Breast epithelium (tissue), 4 donors: ENCODE measurements around the gene TIE1. TPM values are rescaled to one million over a fixed set of nuclear protein-coding genes. Genes with fewer than 3 reads are reported as not detected.

Source experiments
- DNase-seq, 2 donors: peaks; one replicate each; pipeline ENCODE4 v3.0.0-alpha.2; 2019; ENCODE audit warnings: low spot score in 2 of 2
- H3K27ac ChIP-seq, 2 donors: fragments of 200-600 bp; sonication (generic) in 1 of 2; one replicate each; pipeline ENCODE4 v1.5.1; 2016 to 2019; ENCODE audit warnings: mild to moderate bottlenecking in 1 of 2
- H3K27me3 ChIP-seq, 2 donors: fragments of 200-600 bp; sonication (generic) in 1 of 2; one replicate each; pipeline versions ENCODE4 v1.5.1 to v1.6.0; 2017 to 2019; ENCODE audit warnings: control low read depth in 1 of 2, mild to moderate bottlenecking in 1 of 2
- H3K36me3 ChIP-seq: fragments of 200-600 bp; one replicate; pipeline ENCODE4 v1.5.1; 2019
- H3K4me1 ChIP-seq, 2 donors: fragments of 200-600 bp; sonication (generic); one replicate each; pipeline ENCODE4 v1.5.1; 2016 to 2019; ENCODE audit warnings: control low read depth in 1 of 2
- H3K4me3 ChIP-seq, 3 donors: fragments of 200-600 bp; sonication (generic); 1 replicate in 2 of 3; 2 replicates in 1 of 3; pipeline ENCODE4 v1.5.1; 2016 to 2019; ENCODE audit warnings: mild to moderate bottlenecking in 3 of 3, moderate library complexity in 2 of 3
- H3K9me3 ChIP-seq, 2 donors: fragments of 200-600 bp; sonication (generic) in 1 of 2; one replicate each; pipeline ENCODE4 v1.5.1; 2016 to 2019; ENCODE audit warnings: control low read depth in 1 of 2
- CTCF ChIP-seq, 3 donors: fragments of 450-650 bp; IDR thresholded peaks; one replicate each; pipeline ENCODE4 v1.5.1; 2016 to 2017; ENCODE audit warnings: antibody characterized with exemption in 3 of 3, mild to moderate bottlenecking in 3 of 3, moderate library complexity in 3 of 3
- POLR2A ChIP-seq: fragments of 450-650 bp; IDR thresholded peaks from one replicate; pipeline ENCODE4 v1.6.1; 2016; ENCODE audit warnings: antibody characterized with exemption, mild to moderate bottlenecking, moderate library complexity
- POLR2AphosphoS5 ChIP-seq, 3 donors: sonication (generic); formaldehyde crosslinking; IDR thresholded peaks; one replicate each; pipeline ENCODE4 v1.6.1; 2017; ENCODE audit warnings: antibody characterized with exemption in 3 of 3
- intact Hi-C: fragments of 100-400 bp; cut with DNase I; formaldehyde crosslinking; loops from one replicate; pipeline ENCODE4 v1.15.1; 2023; ENCODE audit warnings: low total_unique reads
- total RNA-seq, 3 donors: library from RNA; depleted of rRNA; stranded (reverse); fragments of >200 nt; gene quantifications; one replicate each; pipeline ENCODE4 v1.1.0, GENCODE V29; 2016

The TIE1 gene
- total RNA-seq, 3 donors from 2014 or later = 9.4 to 39.0 (median 24.2) TPM

- no peak for TF ChIP-seq POLR2A
- no peak for TF ChIP-seq POLR2AphosphoS5 (IDR thresholded peaks at IDR 0.05)
- no peak for TF ChIP-seq CTCF (IDR thresholded peaks at IDR 0.05)
- no peak overlapping the region for H3K27ac ChIP-seq
- no peak overlapping the region for H3K4me3 ChIP-seq
- H3K27me3 ChIP-seq = no peaks in the 10 kb centered on the region
- intact Hi-C loops = no loop called here
- H3K36me3 ChIP-seq = no peaks in the 10 kb centered on the region
- no peaks in the 10 kb centered on the region for H3K9me3 ChIP-seq
- no peaks in the 10 kb centered on the region for H3K4me1 ChIP-seq
- peak in 1 of 2 donors; percentile 30 for DNase-seq
Observed at GRCh38 chr1:43315963-43316737, 15.4 kb downstream of the TIE1 start.

- no peaks in the 10 kb centered on the region for H3K36me3 ChIP-seq
Observed at GRCh38 chr1:43316738-43317520, 16.1 kb downstream of the TIE1 start.

GRCh38 chr1:43317817-43318471 is 17.2 kb downstream of the TIE1 start:
- Histone ChIP-seq H3K4me3 (no peak overlapping the region), H3K27ac (no peak overlapping the region), H3K4me1 (no peaks in the 10 kb centered on the region), H3K9me3 (no peaks in the 10 kb centered on the region), H3K36me3 (no peaks in the 10 kb centered on the region), H3K27me3 (no peaks in the 10 kb centered on the region)
- intact Hi-C loops = no loop called here
- no peak for TF ChIP-seq POLR2AphosphoS5 (IDR thresholded peaks at IDR 0.05)
- DNase-seq = peak in 1 of 2 donors; percentile 44

More at GRCh38 chr1:43316738-43317520, 16.1 kb downstream of the TIE1 start:
- Histone ChIP-seq H3K4me3 (no peak overlapping the region), H3K27ac (no peak overlapping the region), H3K4me1 (no peaks in the 10 kb centered on the region), H3K9me3 (no peaks in the 10 kb centered on the region), H3K27me3 (no peaks in the 10 kb centered on the region)
- DNase-seq = peak in 1 of 2 donors; percentile 40
- intact Hi-C loops = no loop called here
- TF ChIP-seq CTCF (IDR thresholded peaks at IDR 0.05) (no peak), POLR2AphosphoS5 (IDR thresholded peaks at IDR 0.05) (no peak), POLR2A (no peak)

- intact Hi-C loops = no loop called here
- H3K4me3 ChIP-seq = no peak overlapping the region
- no peaks in the 10 kb centered on the region for H3K9me3 ChIP-seq
- DNase-seq = peak in 1 of 2 donors; percentile 7
- no peaks in the 10 kb centered on the region for H3K4me1 ChIP-seq
- no peak for TF ChIP-seq POLR2A
- TF ChIP-seq CTCF (IDR thresholded peaks at IDR 0.05) = no peak
- no peak for TF ChIP-seq POLR2AphosphoS5 (IDR thresholded peaks at IDR 0.05)
- H3K27ac ChIP-seq = no peak overlapping the region
- H3K36me3 ChIP-seq = no peaks in the 10 kb centered on the region
- H3K27me3 ChIP-seq = no peaks in the 10 kb centered on the region
Observed at GRCh38 chr1:43318831-43319230, 18.0 kb downstream of the TIE1 start.

GRCh38 chr1:43319288-43319687 is 18.5 kb downstream of the TIE1 start:
- TF ChIP-seq POLR2A = no peak
- TF ChIP-seq POLR2AphosphoS5 (IDR thresholded peaks at IDR 0.05) = no peak
- TF ChIP-seq CTCF (IDR thresholded peaks at IDR 0.05) = no peak
- H3K4me3 ChIP-seq = no peak overlapping the region
- no peaks in the 10 kb centered on the region for H3K27me3 ChIP-seq
- no peak overlapping the region for H3K27ac ChIP-seq
- intact Hi-C loops = no loop called here
- H3K9me3 ChIP-seq = no peaks in the 10 kb centered on the region
- DNase-seq = peak in 1 of 2 donors; percentile 36
- no peaks in the 10 kb centered on the region for H3K36me3 ChIP-seq
- no peaks in the 10 kb centered on the region for H3K4me1 ChIP-seq
